ENCODE results near the gene OR6K3.
"Not testable (repeated sequence)": the region's sequence is repeated elsewhere in the genome, so short reads cannot be mapped to it uniquely, and the experiment has no call there.

OR6K3 gene

GRCh38 chr1:158720620-158721019 is at the start of gene OR6K3:
TSS of gene OR6K3 (minus strand) at chr1:158720720. CDS start at chr1:158718115, 2,605 bp downstream.
- DNase-seq = no peak

- DNase-seq = no peak
Observed at GRCh38 chr1:158754420-158754819, 33.9 kb upstream of the OR6K3 start, which contains the start of gene OR6K6. TSS of gene OR6K6 (plus strand) at chr1:158754720. CDS start at chr1:158754888, 168 bp downstream.

GRCh38 chr1:158752155-158752712 is 31.7 kb upstream of the OR6K3 start:
- no peak for DNase-seq

GRCh38 chr1:158735848-158736247 is 15.3 kb upstream of the OR6K3 start:
- no peak for DNase-seq

- no peak for DNase-seq
Observed at GRCh38 chr1:158732524-158732923, 12.0 kb upstream of the OR6K3 start.

GRCh38 chr1:158731707-158732106 is 11.2 kb upstream of the OR6K3 start:
- no peak for DNase-seq

- no peak for DNase-seq
Observed at GRCh38 chr1:158730453-158730852, 9.9 kb upstream of the OR6K3 start.

- DNase-seq = no peak
Observed at GRCh38 chr1:158728510-158729225, 8.1 kb upstream of the OR6K3 start.

GRCh38 chr1:158724442-158724841 is 3.9 kb upstream of the OR6K3 start:
- no peak for DNase-seq

GRCh38 chr1:158719664-158720063 is 856 bp downstream of the OR6K3 start:
- no peak for DNase-seq

- DNase-seq = no peak
Observed at GRCh38 chr1:158717344-158717743, 3.2 kb downstream of the OR6K3 start.

- peak; percentile 38 for DNase-seq
Observed at GRCh38 chr1:158716335-158716734, 4.2 kb downstream of the OR6K3 start.

- DNase-seq = no peak
Observed at GRCh38 chr1:158714754-158715153, 5.8 kb downstream of the OR6K3 start.

GRCh38 chr1:158711098-158711497 is 9.4 kb downstream of the OR6K3 start:
- DNase-seq = no peak

- DNase-seq = no peak
Observed at GRCh38 chr1:158706096-158706495, 14.4 kb downstream of the OR6K3 start.

- no peak for DNase-seq
Observed at GRCh38 chr1:158700552-158700951, 20.0 kb downstream of the OR6K3 start, which contains the start of gene OR6K2. TSS of gene OR6K2 (minus strand) at chr1:158700652. CDS start at chr1:158700652, 0 bp downstream.

- DNase-seq = no peak
Observed at GRCh38 chr1:158694596-158694995, 25.9 kb downstream of the OR6K3 start.

GRCh38 chr1:158692356-158692755 is 28.2 kb downstream of the OR6K3 start:
- no peak for DNase-seq

- no peak for DNase-seq
Observed at GRCh38 chr1:158691907-158692306, 28.6 kb downstream of the OR6K3 start.

- DNase-seq = not testable (repeated sequence)
Observed at GRCh38 chr1:158691149-158691548, 29.4 kb downstream of the OR6K3 start.

- no peak for DNase-seq
Observed at GRCh38 chr1:158689875-158690274, 30.6 kb downstream of the OR6K3 start.

GRCh38 chr1:158689110-158689509 is 31.4 kb downstream of the OR6K3 start:
- DNase-seq = no peak

GRCh38 chr1:158688343-158688742 is 32.2 kb downstream of the OR6K3 start:
- DNase-seq = not testable (repeated sequence)

GRCh38 chr1:158687037-158687436 is 33.5 kb downstream of the OR6K3 start:
- no peak for DNase-seq

Measured in inflammatory macrophage treated with lipopolysaccharide for 1 hour (primary cell).